ENCODE results near the gene LRRK2.

The LRRK2 gene

GRCh38 chr12:40327535-40327934, 102.7 kb downstream of the LRRK2 start:
- Histone ChIP-seq H3K9ac (ENCODE audit: low read length) (no peak overlapping the region), H4K20me1 (ENCODE audit: insufficient read depth, low read length) (no peaks in the 10 kb centered on the region), H3K79me2 (ENCODE audit: low read length) (no peaks in the 10 kb centered on the region), H3K4me2 (ENCODE audit: low read depth, low read length) (no peak overlapping the region), H3K4me1 (ENCODE audit: low read length) (no peaks in the 10 kb centered on the region), H2AFZ (ENCODE audit: low read length) (no peak overlapping the region), H3K27me3 (replicated peaks; ENCODE audit: insufficient read depth, low read length) (no peaks in the 10 kb centered on the region), H3K36me3 (replicated peaks; ENCODE audit: insufficient read depth, low read length) (no peaks in the 10 kb centered on the region), H3K27ac (ENCODE audit: low read length) (no peak overlapping the region), H3K4me3 (ENCODE audit: low read length) (no peak overlapping the region), H3K9me2 (replicated peaks; ENCODE audit: insufficient read depth, low read length) (no peaks in the 10 kb centered on the region), H3F3A (ENCODE audit: insufficient read depth, low read length) (no peaks in the 10 kb centered on the region), H3K9me3 (replicated peaks; ENCODE audit: insufficient read depth, low read length) (no peaks in the 10 kb centered on the region)
- DNase-seq = no peak
- no peak for TF ChIP-seq EZH2 (optimal IDR thresholded peaks at IDR 0.05; ENCODE audit: low read depth, low read length)
- no peak for TF ChIP-seq EZH2phosphoT487 (IDR thresholded peaks at IDR 0.05; ENCODE audit: low read length)
- no peak for TF ChIP-seq CTCF (IDR thresholded peaks at IDR 0.05; ENCODE audit: low read length)

- Histone ChIP-seq H2AFZ (ENCODE audit: low read length) (no peak overlapping the region), H3K4me2 (ENCODE audit: low read depth, low read length) (no peak overlapping the region), H3K9me3 (replicated peaks; ENCODE audit: insufficient read depth, low read length) (no peaks in the 10 kb centered on the region), H3K9me2 (replicated peaks; ENCODE audit: insufficient read depth, low read length) (no peaks in the 10 kb centered on the region), H4K20me1 (ENCODE audit: insufficient read depth, low read length) (no peaks in the 10 kb centered on the region), H3K4me3 (ENCODE audit: low read length) (no peak overlapping the region), H3F3A (ENCODE audit: insufficient read depth, low read length) (no peaks in the 10 kb centered on the region), H3K9ac (ENCODE audit: low read length) (no peak overlapping the region), H3K36me3 (replicated peaks; ENCODE audit: insufficient read depth, low read length) (no peaks in the 10 kb centered on the region), H3K27me3 (replicated peaks; ENCODE audit: insufficient read depth, low read length) (no peaks in the 10 kb centered on the region), H3K4me1 (ENCODE audit: low read length) (no peaks in the 10 kb centered on the region), H3K79me2 (ENCODE audit: low read length) (no peaks in the 10 kb centered on the region), H3K27ac (ENCODE audit: low read length) (no peak overlapping the region)
- DNase-seq = no peak
- TF ChIP-seq EZH2phosphoT487 (IDR thresholded peaks at IDR 0.05; ENCODE audit: low read length) (no peak), CTCF (IDR thresholded peaks at IDR 0.05; ENCODE audit: low read length) (no peak), EZH2 (optimal IDR thresholded peaks at IDR 0.05; ENCODE audit: low read depth, low read length) (no peak)
Observed at GRCh38 chr12:40330180-40330579, 105.4 kb downstream of the LRRK2 start.

DNA sequence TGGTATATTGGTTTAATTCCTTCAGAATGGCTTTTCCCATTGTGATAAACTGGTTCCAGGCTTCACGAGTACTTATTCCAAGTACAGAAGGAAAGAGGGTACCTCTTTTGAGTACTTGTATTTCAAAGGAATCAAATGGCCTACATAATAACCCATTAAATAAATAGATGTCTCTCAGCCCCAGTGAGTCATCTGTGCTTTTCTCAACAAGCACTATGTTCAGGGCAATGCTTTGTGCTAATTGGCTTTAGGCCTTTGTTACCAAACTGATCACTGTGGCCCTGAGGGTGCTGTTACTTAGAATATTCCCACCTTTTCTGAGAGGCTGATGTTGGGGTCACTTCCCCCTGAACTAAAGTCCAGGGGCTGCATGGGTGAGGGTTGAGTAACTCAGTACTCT, 107.1 kb downstream of the LRRK2 start:
- Histone ChIP-seq H3K36me3 (replicated peaks; ENCODE audit: insufficient read depth, low read length) (no peaks in the 10 kb centered on the region), H3K4me1 (ENCODE audit: low read length) (no peaks in the 10 kb centered on the region), H3K27ac (ENCODE audit: low read length) (no peak overlapping the region), H4K20me1 (ENCODE audit: insufficient read depth, low read length) (no peaks in the 10 kb centered on the region), H3K27me3 (replicated peaks; ENCODE audit: insufficient read depth, low read length) (no peaks in the 10 kb centered on the region), H2AFZ (ENCODE audit: low read length) (no peak overlapping the region), H3K4me2 (ENCODE audit: low read depth, low read length) (no peak overlapping the region), H3K9ac (ENCODE audit: low read length) (no peak overlapping the region), H3K9me3 (replicated peaks; ENCODE audit: insufficient read depth, low read length) (no peaks in the 10 kb centered on the region), H3K9me2 (replicated peaks; ENCODE audit: insufficient read depth, low read length) (no peaks in the 10 kb centered on the region), H3K79me2 (ENCODE audit: low read length) (no peaks in the 10 kb centered on the region), H3K4me3 (ENCODE audit: low read length) (no peak overlapping the region), H3F3A (ENCODE audit: insufficient read depth, low read length) (no peaks in the 10 kb centered on the region)
- TF ChIP-seq CTCF (IDR thresholded peaks at IDR 0.05; ENCODE audit: low read length) = no peak
- TF ChIP-seq EZH2phosphoT487 (IDR thresholded peaks at IDR 0.05; ENCODE audit: low read length) = no peak
- TF ChIP-seq EZH2 (optimal IDR thresholded peaks at IDR 0.05; ENCODE audit: low read depth, low read length) = no peak
- DNase-seq = no peak

Measured in MM.1S (cell line).